Measurements from ENCODE around the gene KCNA5. TPM values are rescaled to one million over a fixed set of nuclear protein-coding genes. Genes with fewer than 3 reads are reported as not detected.
A peak's percentile ranks its signal among the peaks of the same experiment; 100 is the strongest.

Gene KCNA5
- polyA plus RNA-seq (ENCODE audit: insufficient read length), result 1.9 TPM
- long read RNA-seq, donor 1, transcript KCNA5-201 (1 exons, 2,800 nt), result major isoform, 7 of 7 reads
- long read RNA-seq, donor 1, partial matches to known transcripts, result 0 of 7 reads
- long read RNA-seq, donor 1, other reads (novel, unspliced or antisense), result 0 of 7 reads
- long read RNA-seq, donor 2, partial matches to known transcripts, result 0 of 2 reads
- long read RNA-seq, donor 2, other reads (novel, unspliced or antisense), result 0 of 2 reads
- long read RNA-seq, donor 3, partial matches to known transcripts, result 0 of 3 reads
- long read RNA-seq, donor 3, other reads (novel, unspliced or antisense), result 0 of 3 reads
- long read RNA-seq, donor 4, result 0 reads
- long read RNA-seq, donor 5, partial matches to known transcripts, result 0 of 3 reads
- long read RNA-seq, donor 5, other reads (novel, unspliced or antisense), result 0 of 3 reads
- long read RNA-seq, donor 6, transcript KCNA5-201 (1 exons, 2,800 nt), result major isoform, 7 of 7 reads
- long read RNA-seq, donor 6, partial matches to known transcripts, result 0 of 7 reads
- long read RNA-seq, donor 6, other reads (novel, unspliced or antisense), result 0 of 7 reads
- long read RNA-seq, donor 7, partial matches to known transcripts, result 0 of 3 reads
- long read RNA-seq, donor 7, other reads (novel, unspliced or antisense), result 0 of 3 reads
- long read RNA-seq, donor 8, partial matches to known transcripts, result 0 of 1 reads
- long read RNA-seq, donor 8, other reads (novel, unspliced or antisense), result 0 of 1 reads

DNA sequence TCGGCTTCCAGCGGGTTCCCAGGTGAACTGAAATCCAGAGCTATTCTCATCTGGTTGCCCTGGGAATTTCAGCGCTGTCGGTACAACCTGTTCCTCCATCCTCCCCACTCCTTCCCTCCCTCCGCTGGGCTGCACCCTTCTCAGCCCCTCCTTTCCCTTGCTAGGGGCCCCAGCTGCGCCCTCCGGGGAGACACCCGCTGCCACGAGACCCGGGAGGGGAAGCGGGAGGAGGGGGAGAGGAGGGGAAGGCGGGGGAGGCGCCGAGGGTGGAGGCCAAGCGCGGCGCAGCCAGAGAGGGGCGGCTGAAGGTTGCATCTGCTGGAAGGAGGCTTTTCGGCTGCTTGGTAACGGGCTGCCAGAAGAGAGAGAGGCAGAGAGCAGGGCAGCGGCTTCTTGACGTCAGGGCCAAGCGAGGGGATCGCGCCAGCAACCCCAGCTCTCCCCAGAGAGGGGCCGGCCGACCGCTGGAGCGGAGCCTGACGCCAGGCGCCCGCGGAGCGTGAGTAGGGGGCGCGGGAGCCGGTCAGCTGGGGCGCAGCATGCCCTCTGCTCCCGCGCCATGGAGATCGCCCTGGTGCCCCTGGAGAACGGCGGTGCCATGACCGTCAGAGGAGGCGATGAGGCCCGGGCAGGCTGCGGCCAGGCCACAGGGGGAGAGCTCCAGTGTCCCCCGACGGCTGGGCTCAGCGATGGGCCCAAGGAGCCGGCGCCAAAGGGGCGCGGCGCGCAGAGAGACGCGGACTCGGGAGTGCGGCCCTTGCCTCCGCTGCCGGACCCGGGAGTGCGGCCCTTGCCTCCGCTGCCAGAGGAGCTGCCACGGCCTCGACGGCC is at the start of gene KCNA5:
KCNA5 (plus strand) TSS at position 291 of the 831 bp plus-strand sequence; CDS start at position 560, 269 bp downstream.
- DNase-seq, result peak; percentile 59

DNA sequence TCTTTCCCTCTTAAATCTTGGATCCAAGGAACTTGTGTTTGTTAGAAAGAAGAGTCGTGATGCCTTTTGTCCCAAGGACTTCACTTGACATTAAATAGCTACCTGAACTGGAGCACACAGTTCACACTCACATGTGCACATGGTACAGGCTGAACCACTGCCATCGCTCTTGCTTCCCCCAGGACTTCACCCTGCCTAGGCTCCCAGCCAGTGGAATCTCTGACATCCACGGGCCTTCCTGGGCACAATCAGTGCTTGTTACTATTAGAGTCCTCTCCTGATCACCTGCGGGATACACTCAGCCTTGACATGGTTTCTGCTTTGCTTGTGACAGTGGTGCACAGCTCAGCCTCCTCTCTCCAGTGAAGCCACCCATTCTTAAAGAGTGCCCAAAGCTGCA is 49.1 kb upstream of the KCNA5 start:
- no peak for DNase-seq

DNA sequence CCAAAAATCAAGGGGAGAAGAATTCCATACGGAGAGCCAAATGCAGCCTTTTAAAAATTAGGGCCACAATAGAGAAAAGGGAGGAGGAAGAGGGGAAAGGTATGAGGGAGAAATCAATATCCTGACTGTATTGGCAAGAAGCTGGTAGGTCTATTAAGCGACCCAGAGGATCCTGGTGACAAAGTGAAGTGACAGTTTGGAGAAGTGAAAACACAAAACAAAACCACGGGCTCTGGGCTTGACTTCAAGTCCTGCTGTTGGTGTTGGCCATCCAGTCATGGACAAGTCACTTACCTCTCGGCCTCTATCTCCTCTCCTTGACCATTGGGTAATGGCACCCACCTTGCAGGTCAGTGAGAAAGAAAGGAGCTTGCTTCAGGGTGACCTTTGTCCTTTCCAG is 47.0 kb upstream of the KCNA5 start:
- no peak for DNase-seq

DNA sequence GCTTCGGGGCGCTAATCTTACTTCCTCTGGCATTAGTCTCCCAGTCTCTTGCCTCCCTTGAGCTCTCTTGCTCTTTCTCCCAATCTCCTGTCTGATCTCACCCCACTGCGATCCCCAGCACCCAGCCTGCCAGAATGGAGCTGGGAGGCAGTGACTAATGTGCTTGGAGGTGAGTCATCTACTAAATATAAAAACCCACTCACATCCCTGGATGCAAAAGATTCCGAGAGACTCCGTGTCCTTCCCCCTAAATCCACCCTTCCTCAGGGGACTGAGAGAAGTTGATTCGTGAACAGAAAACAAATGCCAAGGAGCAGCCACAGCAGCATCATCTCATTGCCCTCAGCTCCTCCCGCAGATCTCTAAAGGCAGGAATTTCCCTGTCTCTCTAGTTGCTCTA is 45.7 kb upstream of the KCNA5 start:
- no peak for DNase-seq

GRCh38 chr12:5000204-5000603 is 43.5 kb upstream of the KCNA5 start:
- no peak for DNase-seq

DNA sequence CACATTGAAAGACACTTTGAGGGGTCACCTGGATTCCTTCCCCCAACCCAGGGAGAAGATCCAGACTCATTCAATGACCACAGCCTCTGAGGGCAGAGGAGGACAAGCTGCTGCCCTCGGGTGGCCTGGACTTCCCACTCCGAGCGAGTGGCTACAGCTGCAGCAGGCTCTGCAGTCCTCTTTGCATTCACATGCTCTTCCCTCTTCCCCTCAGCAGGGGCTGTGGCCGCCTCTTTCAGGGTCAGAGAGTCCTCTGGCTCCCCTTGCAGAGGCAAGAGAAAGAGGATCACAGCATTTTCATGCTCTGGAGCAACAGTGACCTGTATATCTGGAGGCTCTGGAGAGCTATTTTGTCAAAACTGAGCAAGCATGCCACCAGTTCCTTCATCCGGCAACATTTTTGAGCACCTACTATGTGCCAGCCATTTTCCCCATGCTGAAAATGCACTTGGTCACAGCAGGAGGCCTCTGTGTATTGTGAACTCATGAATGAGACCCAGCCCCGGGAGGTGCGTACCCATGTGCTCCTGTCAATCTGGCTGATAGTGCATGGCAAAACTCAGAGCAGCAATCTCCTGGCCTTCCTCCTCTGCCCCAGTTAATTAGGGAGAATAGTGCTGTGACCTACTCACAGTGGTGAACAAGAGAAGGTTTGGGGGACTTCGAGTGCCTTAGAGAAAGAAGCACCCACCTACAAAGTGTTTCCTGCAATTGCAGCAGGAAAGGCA is 42.9 kb upstream of the KCNA5 start:
- DNase-seq, result no peak

DNA sequence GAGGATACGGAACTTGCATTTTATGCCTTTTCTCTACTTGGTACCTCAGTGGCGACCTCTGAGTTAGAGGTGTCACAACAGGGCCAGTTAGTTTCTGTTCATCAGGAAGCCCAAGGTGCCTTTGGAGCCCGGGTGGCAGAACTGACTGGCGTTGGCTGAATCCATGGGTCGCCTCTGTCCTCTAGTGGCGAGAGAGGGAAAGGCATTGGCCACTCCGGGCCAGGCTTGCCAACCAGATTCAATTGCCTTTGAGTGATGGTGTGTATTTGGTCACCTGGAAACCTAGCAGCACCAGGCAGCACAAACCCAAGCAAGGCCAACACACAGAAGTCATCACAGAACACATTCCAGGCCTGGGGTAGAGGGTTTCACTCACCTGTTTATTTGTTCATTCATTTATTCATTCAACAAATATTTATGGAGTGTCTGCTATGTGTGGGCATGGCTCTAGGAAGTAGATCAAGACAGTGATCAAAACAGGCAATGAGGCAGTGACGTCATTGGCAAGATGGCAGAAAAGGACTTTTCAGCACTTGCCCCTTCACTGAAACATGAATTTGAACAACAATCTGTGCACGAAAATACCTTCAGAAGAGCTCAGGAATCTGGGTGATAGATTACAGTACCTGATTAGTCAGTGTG is 40.5 kb upstream of the KCNA5 start:
- peak; percentile 57 for DNase-seq

- DNase-seq, result no peak
These were observed 35.0 kb upstream of the KCNA5 start for GRCh38 chr12:5008661-5009060.

GRCh38 chr12:5010151-5010550 is 33.5 kb upstream of the KCNA5 start:
- no peak for DNase-seq

GRCh38 chr12:5012337-5012736 is 31.3 kb upstream of the KCNA5 start:
- no peak for DNase-seq

DNA sequence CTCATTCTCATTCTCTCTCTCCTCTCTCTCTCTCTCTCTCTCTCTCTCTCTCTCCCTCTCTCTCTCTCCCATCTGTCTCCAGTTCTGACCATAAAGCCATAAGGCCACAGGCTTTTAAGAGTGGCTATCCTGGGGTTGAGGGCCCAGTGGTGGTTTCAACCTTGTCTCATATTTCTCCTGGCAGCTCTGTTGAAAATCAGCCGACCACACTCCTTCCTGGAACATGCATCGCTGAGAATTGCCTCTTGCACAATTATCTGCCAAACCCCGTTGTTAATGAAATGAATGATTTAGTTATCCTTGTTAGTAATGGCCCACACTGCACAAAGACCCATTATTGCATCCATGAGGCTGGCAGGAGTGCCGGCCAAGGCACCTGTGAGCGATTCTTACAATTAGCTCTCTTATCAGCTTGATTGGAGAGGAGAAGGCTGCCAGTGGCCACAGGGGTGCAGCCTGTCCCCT is 30.4 kb upstream of the KCNA5 start:
- DNase-seq, result no peak

- no peak for DNase-seq
These were observed 29.4 kb upstream of the KCNA5 start for GRCh38 chr12:5014269-5014668.

- no peak for DNase-seq
These were observed 27.8 kb upstream of the KCNA5 start for GRCh38 chr12:5015711-5016492.

DNA sequence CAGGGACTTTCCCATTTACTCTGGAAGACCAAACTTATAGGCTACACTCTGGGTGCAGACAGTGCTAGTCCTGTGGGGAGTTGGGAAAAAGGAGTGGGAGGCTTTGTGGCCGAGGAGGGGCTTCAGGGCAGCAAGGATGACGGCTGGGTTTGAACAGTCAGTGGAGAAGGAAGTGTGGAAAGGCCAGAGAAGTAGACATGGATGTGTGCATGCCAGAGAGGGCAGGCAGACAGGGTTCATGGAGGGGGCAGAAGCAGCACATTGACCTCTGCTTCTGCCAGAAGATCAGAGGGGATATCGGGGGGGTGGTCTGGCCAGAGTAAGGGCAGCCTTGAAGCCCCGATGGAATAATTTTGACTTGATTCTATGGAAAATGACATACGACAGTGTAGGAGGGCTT is 27.2 kb upstream of the KCNA5 start:
- no peak for DNase-seq

DNA sequence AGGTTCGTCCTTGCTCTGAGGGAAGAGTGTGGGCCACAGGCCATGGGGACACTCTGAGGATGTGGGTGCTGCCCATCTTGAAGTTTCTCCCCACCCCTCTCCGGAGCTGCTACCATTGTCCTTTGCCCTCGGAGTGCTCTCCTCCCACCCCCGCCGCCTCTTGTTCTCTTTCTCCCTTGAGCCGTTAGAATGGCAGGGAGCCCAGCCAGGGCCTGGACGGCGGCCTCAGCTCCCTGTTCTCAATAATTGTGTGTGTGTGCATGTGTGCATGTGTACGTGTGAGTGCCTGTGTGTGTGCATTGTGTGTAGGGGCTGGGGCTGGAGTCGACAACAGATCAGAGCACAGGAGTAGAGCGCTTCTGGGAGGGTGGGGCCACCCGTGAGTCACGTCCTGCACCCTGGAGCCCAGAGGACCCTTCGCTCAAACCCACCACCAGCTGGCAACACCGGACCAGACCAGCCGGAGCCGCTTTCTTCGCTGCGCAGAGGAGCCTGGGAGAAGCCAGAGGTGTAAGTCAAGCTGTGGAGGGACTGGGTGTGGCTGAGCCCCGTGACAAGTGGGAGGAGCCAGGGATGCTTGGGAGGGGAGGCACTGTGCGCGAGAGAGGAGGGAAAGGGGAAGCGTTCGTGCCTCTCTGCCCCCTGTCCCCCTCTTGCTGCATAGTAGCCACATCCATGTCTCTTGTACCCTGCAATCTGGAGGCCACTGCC is 25.9 kb upstream of the KCNA5 start:
- no peak for DNase-seq

GRCh38 chr12:5018677-5019076 is 25.0 kb upstream of the KCNA5 start:
- DNase-seq, result no peak

GRCh38 chr12:5022025-5022424 is 21.7 kb upstream of the KCNA5 start:
- DNase-seq, result no peak

DNA sequence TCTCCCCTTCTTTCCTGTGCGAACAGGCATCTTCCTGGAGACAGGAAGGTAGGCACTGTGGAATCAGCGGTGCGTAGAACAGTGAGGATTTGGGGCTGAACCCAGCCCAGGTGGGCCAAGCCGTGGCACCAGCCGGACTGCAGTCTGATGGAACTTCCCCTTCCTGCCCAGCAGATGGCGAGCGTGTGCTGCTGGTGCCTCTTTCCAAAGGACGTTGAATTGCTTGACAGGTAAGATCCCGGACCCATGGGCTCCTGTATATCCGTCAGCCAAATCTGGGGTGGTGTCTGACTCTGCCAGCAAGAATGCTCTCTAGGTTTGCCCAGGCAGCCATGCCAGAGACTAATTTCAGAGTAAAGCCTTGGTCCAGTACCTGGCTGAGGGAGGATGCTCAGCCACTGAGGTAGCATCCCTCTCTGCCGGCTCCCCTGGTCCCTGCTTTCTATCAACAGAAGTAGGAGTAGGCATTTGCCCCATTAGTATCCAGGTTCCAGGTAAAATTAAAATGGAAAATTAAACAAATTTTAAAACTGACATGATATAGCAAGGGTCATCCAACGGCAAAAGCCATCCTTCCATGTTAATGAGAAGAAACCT is 21.1 kb upstream of the KCNA5 start:
- peak; percentile 46 for DNase-seq

DNA sequence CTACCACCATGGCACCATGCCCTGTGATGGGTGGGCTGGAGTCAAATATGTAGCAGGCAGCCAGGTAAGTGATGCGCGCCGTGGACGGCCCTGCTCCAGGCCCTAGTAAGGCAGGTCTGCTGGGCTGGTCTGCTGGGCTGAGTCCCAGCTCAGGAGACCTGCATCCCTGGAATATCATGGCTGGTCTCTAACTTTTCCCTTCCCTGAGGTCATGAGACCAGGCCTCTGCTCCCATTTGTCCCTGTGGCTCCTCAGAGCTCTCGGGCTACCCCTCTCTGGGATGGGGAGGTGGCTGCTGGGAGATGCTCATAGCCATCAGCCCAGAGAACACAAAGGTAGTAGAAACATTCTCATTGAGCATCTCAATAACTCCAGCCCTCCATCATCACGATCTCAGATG is 19.8 kb upstream of the KCNA5 start:
- no peak for DNase-seq
